C1 segment of cervical spinal cord (tissue), 14 donors: Measurements from ENCODE around the gene PPIF.

Experiments used
- DNase-seq, 14 donors: peaks; one replicate each; lab custom pipeline; 2025; lab: John Stamatoyannopoulos, UW

PPIF gene

GRCh38 chr10:79386637-79387465 lies 39.6 kb downstream of the PPIF start:
- DNase-seq = no peak

- no peak for DNase-seq
These were observed 40.3 kb downstream of the PPIF start for GRCh38 chr10:79387466-79387973.

GRCh38 chr10:79387974-79388850 lies 40.9 kb downstream of the PPIF start:
- no peak for DNase-seq

- no peak for DNase-seq
These were observed 42.8 kb downstream of the PPIF start for GRCh38 chr10:79390057-79390456.

- DNase-seq = no peak
These were observed 43.4 kb downstream of the PPIF start for GRCh38 chr10:79390551-79391229.

- DNase-seq = no peak
These were observed 44.2 kb downstream of the PPIF start for GRCh38 chr10:79391231-79392019.

GRCh38 chr10:79392020-79392398 lies 44.7 kb downstream of the PPIF start:
- DNase-seq = no peak

GRCh38 chr10:79392506-79393176 lies 45.4 kb downstream of the PPIF start:
- DNase-seq = no peak

- DNase-seq = no peak
These were observed 46.1 kb downstream of the PPIF start for GRCh38 chr10:79393221-79393923.

GRCh38 chr10:79393924-79394610 lies 46.8 kb downstream of the PPIF start:
- DNase-seq = no peak

- DNase-seq = no peak
These were observed 47.4 kb downstream of the PPIF start for GRCh38 chr10:79394664-79395063.

GRCh38 chr10:79396520-79396919 lies 49.3 kb downstream of the PPIF start:
- no peak for DNase-seq

GRCh38 chr10:79397051-79397450 lies 49.8 kb downstream of the PPIF start:
- no peak for DNase-seq

- DNase-seq = no peak
These were observed 50.5 kb downstream of the PPIF start for GRCh38 chr10:79397575-79398303.

- DNase-seq = no peak
These were observed 51.4 kb downstream of the PPIF start for GRCh38 chr10:79398642-79399041.

- peak in 11 of 14 donors; percentile 49 to 96 (median 75) for DNase-seq
These were observed 52.1 kb downstream of the PPIF start for GRCh38 chr10:79399223-79399831.

- peak in 4 of 14 donors; percentile 48 to 73 (median 62) for DNase-seq
These were observed 53.1 kb downstream of the PPIF start for GRCh38 chr10:79400146-79401004.
